Activated CD8-positive, alpha-beta memory T cell treated with anti-CD3 and anti-CD28 coated beads, Interleukin-2, amount 50 U/mL, for 1 hour (primary cell): ENCODE data around the gene MISP3.
"Not testable (repeated sequence)": the region's sequence is repeated elsewhere in the genome, so short reads cannot be mapped to it uniquely, and the experiment has no call there.

Source experiments
- DNase-seq: peaks from one replicate; pipeline ENCODE4 v3.0.0-alpha.2; 2020; ENCODE audit errors: extremely low read depth

The MISP3 gene

DNA sequence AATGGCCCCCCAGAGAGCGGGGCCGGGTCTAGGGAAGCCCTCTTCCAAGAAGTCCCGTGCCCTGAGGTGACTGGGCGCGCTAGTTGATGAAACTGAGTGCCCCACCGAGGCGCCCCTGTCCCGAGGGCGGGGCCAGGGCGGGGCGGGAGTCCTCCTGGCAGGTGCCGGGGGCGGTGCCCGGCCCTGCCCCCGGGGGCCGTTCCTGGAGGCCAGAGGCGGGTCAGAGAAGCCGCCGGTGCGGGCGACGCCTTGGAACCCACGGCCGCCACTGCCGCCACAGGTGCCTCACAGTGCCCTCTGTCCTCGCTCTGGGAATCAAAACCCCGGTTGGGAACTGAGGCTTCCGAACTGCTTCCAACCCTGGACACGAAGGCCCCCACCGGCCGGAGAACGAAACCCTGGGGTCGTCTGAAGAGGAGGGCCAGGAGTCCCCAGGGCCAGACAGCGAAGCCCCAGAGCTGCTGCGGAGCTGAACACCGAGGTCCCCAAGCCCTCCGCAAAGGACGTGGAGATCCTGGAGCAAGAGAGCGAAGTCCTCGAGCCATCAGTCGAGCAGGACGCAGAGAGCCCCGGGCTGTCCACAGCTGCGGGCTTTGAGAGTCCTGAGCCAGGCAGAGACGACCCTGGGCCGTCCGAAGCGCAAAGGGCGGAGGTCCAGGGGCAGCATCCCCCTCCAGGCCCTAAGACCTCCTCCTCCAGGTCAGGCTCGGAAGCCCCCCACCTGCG, at the start of gene MISP3:
TSS of gene MISP3 (plus strand) at position 252 of the 726 bp plus-strand sequence. CDS start 524 bp downstream, outside the sequence.
- no peak for DNase-seq

DNA sequence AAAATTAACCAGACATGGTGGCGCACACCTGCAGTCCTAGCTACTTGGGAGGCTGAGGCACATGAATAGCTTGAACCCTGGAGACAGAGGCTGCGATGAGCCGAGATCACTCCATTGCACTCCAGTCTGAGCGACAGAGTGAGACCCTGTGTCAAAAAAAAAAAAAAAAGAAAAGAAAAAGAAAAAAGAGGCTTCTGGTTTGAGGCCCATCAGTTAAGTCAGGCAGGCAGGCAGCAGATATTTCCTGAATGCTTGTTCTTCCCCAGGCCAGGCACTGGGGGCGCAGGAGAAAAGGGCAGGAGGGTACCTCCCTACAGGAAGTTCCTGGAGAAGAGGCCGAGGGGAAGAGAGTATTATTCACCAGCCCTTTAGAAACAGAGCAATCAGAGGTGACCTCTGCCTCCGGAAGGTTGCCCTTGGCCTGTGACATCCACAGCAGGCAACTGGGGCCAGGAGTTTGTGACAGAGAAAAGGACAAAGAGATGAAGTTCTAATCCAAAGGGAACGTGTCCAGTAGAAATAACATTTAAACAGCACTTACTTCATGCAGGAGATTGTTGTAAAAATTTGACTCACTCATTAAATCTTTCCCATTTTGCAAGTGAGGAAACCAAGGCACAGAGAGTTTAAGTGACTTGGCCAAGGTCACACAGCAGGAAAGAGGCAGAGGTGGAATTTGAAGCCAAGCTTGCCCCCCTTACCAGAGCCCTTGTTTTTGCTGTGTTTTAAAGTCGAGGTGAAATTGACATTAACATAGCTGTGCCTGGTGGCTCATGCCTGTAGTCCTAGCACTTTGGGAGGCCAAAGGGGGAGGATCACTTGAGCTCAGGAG, 49.0 kb upstream of the MISP3 start:
- DNase-seq = no peak

DNA sequence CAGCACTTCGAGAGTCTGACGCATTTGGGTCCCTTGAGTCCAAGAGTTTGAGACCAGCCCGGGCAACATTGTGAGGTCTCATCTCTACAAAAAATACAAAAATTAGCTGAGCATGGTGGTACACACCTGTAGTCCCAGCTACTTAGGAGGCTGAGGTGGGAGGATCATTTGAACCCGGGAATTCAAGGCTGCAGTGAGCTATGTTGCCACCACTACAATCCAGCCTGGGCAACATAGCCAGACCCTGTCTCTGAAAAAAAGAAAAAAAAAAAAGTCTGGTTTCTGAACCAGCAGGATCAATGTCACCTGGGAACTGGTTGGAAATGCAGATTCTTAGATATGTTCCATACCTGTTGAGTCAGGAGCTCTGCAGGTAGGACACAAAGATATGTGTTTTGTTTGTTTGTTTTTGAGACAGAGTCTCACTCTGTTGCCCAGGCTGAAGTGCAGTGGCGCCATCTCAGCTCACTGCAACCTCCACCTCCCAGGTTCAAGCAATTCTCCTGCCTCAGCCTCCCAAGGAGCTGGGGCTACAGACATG, 45.9 kb upstream of the MISP3 start:
- DNase-seq = not testable (repeated sequence)

DNA sequence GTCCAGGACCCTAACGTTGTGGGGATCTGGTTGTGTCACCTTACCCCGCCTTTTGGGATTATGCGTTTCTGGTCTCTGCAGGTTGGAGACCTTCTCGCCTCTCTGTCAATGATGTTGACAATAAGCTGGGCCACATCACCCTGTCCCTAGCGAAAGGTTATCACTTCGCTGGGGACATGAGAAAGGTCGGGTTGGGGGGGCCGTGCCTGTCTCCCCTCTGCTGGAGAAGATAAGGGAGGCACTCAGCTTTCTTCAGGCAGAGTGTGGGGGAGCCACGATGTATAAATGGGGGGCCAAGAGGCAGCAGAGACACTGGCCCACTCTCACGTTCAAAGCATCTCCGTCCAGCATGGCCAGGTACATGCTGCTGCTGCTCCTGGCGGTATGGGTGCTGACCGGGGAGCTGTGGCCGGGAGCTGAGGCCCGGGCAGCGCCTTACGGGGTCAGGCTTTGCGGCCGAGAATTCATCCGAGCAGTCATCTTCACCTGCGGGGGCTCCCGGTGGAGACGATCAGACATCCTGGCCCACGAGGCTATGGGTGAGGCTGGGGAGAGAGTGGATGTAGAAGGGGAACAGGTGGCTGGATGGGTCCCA, 44.6 kb upstream of the MISP3 start, which contains the start of gene RLN3:
TSS of gene RLN3 (plus strand) at position 293 of the 595 bp plus-strand sequence. CDS start at position 350, 57 bp downstream.
- DNase-seq = no peak

DNA sequence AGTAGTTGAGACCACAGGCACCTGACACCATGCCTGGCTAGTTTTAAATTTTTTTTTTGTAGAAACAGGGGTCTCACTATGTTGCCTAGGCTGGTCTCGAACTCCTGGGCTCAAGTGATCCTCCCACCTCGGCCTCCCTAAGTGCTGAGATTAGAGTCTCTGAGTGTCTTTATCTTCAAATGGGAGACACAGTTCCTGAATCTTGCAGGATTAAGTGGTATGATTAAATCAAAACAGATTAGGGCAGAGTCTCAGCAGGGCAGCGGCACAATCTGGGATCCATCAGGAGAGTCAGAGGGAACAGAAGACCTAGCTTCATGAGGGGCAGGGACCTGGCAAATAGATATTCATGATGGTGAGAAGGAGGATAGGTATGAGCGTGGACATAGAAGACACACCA, 43.7 kb upstream of the MISP3 start:
- DNase-seq = no peak

DNA sequence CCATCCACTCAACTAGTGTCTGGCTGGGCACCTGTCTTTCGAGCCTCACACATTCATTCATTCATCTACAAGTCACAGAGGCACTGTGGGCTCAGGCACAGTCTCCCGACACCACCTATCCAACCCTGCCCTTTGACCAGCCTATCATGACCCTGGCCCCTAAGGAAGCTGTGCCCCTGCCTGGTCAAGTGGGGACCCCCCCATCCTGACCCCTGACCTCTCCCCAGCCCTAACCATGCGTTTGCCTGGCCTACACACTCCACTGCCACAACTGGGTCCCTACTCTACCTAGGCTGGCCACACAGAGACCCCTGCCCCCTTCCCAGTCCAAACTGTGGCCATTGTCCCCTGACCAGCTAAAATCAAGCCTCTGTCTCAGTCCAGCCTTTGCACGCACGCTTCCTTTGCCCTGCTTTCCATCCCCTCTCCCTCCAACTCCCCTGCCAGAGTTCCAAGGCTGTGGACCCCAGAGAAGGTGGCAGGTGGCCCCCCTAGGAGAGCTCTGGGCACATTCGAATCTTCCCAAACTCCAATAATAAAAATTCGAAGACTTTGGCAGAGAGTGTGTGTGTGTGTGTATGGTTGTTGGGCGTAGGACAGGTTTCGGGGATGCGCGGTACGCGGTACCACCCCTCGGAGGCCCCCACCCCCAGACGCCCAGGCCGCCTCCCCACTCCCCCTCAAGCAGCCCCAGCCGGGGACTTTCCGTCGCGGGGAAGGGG, 41.4 kb upstream of the MISP3 start:
- DNase-seq = peak; percentile 51

DNA sequence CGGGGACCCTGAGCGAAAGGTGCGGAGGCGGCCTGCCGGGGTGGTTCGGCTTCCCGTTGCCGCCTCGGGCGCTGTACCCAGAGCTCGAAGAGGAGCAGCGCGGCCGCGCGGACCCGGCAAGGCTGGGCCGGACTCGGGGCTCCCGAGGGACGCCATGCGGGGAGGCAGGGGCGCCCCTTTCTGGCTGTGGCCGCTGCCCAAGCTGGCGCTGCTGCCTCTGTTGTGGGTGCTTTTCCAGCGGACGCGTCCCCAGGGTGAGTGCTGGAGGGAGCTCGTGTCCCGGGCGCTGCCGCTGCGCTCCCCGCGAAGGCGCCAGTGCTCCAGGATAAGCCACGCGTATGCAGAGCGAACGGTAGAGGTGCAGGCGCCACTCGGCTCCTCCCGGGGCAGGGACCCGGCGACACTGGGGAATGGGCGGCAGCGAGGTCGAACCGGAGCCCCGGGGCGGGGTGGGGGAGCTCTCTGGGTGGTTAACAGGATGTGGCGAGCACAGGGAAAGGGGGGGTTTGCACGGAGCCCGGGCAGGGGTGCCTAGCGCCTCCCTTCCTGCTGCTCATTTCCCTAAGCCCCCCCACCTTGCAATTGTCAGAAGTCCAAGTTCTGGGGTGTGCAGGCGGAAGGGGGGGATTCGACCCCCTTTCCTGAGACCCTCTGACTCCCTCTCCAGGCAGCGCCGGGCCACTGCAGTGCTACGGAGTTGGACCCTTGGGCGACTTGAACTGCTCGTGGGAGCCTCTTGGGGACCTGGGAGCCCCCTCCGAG, 40.7 kb upstream of the MISP3 start, which contains the start of gene IL27RA:
TSS of gene IL27RA (plus strand) at position 44 of the 762 bp plus-strand sequence. CDS start at position 155, 111 bp downstream.
- DNase-seq = peak; percentile 57

DNA sequence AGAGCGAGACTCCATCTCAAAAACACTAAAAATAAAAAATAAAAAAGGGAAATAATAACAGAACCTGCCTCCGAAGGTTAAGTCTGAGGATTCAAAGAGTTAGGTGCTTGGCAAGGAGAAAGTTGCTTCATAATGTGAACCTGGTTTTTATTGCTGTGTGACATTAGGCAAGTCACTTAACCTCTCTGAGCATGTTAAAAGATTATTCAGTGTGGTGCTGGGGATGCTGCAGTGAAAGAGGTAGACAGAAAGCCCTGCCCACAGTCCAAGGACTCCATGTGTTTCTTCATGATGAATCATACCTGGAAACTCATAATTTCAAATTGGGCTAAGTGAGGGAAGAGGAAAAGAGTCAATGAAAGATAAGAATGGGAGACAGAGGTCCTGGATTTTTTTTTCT, 38.6 kb upstream of the MISP3 start:
- no peak for DNase-seq

DNA sequence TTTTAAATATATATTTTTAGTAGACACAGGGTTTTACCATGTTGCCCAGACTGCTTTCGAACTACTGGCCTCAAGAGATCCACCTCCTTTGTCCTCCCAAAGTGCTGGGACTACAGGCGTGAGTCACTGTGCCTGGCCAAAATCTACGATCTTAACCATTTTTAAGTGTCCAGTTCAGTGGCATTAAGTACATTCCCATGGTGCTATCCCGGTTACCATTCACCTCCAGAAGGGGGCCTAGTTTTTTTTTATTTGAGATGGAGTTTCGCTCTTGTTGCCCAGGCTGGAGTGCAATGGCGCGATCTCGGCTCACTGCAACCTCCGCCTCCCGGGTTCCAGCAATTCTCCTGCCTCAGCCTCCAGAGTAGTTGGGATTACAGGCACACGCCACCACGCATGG, 37.4 kb upstream of the MISP3 start:
- not testable (repeated sequence) for DNase-seq

DNA sequence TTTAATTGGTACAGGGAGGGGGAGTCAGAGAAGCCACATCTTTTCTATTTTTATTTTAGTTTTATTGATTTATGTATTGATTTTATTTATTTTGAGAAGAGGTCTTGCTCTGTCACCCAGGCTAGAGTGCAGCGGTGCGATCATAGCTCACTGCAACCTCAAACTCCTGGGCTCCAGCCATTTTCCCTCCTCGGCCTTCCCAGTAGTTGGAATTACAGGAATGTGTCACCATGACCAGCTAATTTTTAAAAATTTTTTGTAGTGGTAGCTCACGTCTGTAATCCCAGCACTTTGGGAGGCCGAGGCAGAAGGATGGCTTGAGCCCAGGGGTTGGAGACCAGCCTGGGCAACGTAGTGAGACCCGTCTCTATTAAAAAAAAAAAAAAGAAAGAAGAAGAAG, 36.9 kb upstream of the MISP3 start:
- no peak for DNase-seq

DNA sequence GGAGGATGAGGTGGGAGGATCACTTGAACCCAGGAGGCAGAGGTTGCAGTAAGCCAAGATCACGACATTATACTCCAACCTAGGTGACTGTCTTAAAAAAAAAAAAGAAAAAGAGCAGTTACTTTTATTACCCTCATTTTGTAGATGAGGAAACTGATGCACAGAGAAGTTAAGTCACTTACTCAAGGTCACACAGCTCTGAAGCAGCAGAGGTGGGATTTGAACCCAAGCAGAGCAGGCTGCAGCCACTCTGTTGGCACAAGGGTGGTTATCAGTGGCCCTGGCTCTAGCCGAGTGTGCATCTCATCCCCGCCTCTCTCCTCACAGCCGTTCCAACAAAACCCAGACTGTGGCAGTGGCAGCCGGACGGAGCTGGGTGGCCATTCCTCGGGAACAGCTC, 33.4 kb upstream of the MISP3 start:
- no peak for DNase-seq

DNA sequence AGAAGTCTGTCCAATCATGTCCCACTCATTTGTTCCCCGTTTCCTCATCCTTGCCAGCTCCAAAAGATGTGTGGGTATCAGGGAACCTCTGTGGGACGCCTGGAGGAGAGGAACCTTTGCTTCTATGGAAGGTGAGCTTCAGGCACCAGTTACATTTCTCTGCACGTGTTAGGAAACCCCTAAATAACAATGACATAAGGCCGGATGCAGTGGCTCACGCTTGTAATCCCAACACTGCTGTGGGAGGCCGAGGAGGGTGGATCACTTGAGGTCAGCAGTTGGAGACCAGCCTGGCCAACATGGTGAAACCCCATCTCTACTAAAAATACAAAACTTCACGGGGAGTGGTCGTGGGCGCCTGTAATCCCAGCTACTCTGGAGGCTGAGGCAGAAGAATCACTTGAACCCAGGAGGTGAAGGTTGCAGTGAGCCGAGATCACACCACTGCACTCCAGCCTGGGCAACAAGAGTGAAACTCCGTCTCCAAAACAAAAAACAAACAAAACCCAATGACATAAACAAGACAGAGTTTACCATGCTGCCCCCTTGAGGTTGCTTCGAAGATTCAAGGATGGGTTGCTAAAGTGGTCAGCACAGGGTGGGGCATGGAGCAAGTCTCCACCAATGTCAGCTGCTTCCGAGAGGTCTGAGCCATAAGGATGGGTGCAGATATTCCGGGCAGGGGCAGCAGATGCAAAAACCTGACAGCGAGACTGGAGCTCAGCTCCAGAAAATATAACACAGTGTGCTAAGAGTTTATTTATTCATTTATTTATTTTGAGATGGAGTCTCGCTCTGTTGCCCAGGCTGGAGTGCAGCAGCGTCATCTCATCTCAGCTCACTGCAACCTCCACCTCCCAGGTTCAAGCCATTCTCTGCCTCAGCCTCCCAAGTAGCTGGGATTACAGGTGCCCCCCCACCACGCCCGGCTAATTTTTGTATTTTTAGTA, 29.7 kb upstream of the MISP3 start:
- DNase-seq = not testable (repeated sequence)

DNA sequence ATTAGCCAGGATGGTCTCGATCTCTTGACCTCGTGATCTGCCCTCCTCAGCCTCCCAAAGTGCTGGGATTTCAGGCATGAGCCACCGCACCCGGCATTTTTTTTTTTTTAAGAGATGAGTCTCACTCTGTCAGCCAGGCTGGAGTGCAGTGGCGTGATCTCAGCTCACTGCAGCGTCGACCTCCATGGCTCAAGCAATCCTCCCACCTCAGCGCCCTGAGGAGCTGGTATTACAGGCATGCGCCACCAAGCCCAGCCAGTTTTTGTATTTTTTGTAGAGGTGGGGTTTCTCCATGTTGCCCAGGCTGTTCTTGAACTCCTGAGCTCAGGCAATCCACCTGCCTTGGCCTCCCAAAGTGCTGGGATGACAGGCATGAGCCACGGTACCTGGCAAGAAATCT, 24.7 kb upstream of the MISP3 start:
- not testable (repeated sequence) for DNase-seq

DNA sequence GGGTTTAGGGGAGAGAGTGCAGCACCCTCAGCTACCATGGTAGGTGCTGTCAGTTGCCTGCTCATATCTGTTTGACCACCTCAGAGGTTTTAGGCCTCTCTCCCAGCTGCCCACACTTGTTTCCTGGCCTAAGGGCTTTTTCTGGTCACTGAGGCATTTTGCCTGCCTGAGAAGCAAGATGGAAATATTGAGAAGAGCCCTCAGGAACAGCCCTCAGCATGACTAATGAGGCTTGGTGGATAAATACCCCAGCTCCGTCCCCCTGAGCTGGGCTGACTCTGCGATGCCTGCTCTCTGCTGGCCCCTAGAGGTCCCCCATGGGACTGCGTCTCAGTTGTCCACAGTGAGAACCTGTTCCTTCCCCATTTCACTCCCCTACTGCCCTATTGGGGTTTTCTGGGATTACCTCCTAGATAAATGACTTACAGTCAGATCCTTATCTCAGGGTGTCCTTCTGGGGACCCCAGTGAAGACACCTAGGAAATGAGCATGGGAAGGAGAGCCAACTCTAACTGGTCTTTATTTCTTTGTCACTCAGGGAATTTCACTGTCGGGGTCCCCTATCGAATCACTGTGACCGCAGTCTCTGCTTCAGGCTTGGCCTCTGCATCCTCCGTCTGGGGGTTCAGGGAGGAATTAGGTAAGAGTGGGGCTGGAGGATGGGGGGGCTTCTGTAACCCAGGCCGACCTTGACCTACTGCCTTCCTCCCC, 24.0 kb upstream of the MISP3 start:
- no peak for DNase-seq

DNA sequence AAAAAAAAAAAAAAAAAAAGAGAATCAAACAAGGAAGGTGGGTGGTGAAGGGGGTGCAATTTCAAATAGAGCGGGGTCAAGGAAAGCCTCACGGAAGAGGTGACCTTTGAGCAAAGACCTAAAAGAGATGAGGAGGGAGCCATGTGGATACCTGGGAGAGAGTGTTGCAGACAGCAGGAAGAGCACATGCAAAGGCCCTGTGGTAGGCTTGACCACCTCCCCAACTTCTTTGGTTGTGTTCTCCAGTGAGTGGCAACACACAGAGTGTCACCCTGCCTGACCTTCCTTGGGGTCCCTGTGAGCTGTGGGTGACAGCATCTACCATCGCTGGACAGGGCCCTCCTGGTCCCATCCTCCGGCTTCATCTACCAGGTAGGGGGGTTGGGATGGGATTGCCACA, 22.1 kb upstream of the MISP3 start:
- DNase-seq = no peak

DNA sequence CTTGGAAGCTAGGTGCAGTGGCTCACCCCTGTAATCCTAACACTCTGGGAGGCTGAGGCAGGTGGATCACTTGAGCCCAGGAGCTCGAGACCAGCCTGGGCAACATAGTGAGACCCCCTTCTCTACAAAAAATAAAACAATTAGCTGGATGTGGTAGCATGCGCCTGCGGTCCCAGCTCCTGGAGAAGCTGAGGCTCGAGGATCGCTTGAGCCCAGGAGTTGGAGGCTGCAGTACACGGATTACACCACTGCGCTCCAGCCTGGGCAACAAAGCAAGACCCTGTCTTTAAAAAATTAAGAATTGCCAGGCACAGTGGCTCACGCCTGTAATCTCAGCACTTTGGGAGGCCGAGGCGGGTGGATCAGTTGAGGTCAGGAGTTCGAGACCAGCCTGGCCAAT, 21.6 kb upstream of the MISP3 start:
- DNase-seq = not testable (repeated sequence)

DNA sequence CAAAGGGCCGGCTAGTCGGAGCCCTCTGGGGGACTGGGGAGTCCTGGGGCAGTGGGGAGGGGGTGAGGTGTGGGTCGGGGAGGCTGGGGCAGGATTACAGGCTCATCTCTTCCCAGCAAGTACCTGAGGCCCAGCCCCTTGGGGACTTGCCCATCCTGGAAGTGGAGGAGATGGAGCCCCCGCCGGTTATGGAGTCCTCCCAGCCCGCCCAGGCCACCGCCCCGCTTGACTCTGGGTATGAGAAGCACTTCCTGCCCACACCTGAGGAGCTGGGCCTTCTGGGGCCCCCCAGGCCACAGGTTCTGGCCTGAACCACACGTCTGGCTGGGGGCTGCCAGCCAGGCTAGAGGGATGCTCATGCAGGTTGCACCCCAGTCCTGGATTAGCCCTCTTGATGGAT, 20.6 kb upstream of the MISP3 start:
- DNase-seq = no peak

DNA sequence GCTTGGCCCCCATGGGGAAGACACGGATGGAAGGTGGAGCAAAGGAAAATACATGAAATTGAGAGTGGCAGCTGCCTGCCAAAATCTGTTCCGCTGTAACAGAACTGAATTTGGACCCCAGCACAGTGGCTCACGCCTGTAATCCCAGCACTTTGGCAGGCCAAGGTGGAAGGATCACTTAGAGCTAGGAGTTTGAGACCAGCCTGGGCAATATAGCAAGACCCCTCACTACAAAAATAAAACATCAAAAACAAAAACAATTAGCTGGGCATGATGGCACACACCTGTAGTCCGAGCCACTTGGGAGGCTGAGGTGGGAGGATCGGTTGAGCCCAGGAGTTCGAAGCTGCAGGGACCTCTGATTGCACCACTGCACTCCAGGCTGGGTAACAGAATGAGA, 20.1 kb upstream of the MISP3 start:
- no peak for DNase-seq

DNA sequence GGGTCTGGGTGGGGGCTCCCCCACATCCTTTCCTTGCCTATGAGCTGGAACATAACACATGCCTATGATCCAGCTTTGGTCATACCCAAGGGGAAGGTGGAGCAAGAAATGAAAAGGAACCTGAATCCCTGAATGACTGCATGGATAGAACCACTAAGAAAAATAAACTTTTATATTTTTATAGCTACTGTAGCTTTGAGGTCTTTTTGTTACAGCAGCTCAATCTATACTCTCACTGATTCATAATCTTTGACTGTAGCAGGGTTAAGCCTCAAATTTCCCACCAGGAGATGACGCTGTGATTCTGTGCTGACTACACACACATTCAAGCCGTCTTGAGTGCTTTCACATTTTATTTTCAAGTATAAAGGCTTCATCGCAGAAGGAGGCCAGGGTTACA, 19.6 kb upstream of the MISP3 start:
- DNase-seq = no peak
